Fibroblast of villous mesenchyme (primary cell): Measurements from ENCODE around the gene ACOX2. TPM values are rescaled to one million over a fixed set of nuclear protein-coding genes. Genes with fewer than 3 reads are reported as not detected.
A peak's percentile ranks its signal among the peaks of the same experiment; 100 is the strongest.

Source experiments
- DNase-seq: peaks from one replicate; pipeline ENCODE4 v3.0.0-alpha.2; 2010; ENCODE audit warnings: low read depth
- H3K4me3 ChIP-seq: 2 replicates; pipeline ENCODE4 v1.5.1; 2011; ENCODE audit warnings: low read depth, mild to moderate bottlenecking, low read length
- total RNA-seq: library from RNA; depleted of rRNA; stranded (reverse); fragments of >200 nt; gene quantifications from 2 replicates; pipeline ENCODE4 v1.2.3, GENCODE V29; 2012
- TF ChIP-seq, protein P1 (sequence below): IDR thresholded peaks from 2 replicates; pipeline ENCODE4 v1.5.1; 2012; ENCODE audit warnings: low read depth, mild to moderate bottlenecking, low read length; ENCODE audit not compliant: insufficient read depth

ACOX2 gene
- total RNA-seq, 1 donor, result 12.1 TPM

- DNase-seq, result no peak
- no peak overlapping the region for H3K4me3 ChIP-seq
- TF ChIP-seq, protein P1, sequence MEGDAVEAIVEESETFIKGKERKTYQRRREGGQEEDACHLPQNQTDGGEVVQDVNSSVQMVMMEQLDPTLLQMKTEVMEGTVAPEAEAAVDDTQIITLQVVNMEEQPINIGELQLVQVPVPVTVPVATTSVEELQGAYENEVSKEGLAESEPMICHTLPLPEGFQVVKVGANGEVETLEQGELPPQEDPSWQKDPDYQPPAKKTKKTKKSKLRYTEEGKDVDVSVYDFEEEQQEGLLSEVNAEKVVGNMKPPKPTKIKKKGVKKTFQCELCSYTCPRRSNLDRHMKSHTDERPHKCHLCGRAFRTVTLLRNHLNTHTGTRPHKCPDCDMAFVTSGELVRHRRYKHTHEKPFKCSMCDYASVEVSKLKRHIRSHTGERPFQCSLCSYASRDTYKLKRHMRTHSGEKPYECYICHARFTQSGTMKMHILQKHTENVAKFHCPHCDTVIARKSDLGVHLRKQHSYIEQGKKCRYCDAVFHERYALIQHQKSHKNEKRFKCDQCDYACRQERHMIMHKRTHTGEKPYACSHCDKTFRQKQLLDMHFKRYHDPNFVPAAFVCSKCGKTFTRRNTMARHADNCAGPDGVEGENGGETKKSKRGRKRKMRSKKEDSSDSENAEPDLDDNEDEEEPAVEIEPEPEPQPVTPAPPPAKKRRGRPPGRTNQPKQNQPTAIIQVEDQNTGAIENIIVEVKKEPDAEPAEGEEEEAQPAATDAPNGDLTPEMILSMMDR, result no peak
These were observed 25.5 kb upstream of the ACOX2 start for GRCh38 chr3:58562498-58562897.

- DNase-seq, result peak; percentile 86
- TF ChIP-seq, protein P1, result peak; percentile 57
- H3K4me3 ChIP-seq, result no peak overlapping the region
These were observed 23.9 kb upstream of the ACOX2 start for GRCh38 chr3:58560771-58561311.

- TF ChIP-seq, protein P1, result no peak
- no peak for DNase-seq
- H3K4me3 ChIP-seq, result no peak overlapping the region
These were observed 22.6 kb upstream of the ACOX2 start for GRCh38 chr3:58559586-58559985.

DNA sequence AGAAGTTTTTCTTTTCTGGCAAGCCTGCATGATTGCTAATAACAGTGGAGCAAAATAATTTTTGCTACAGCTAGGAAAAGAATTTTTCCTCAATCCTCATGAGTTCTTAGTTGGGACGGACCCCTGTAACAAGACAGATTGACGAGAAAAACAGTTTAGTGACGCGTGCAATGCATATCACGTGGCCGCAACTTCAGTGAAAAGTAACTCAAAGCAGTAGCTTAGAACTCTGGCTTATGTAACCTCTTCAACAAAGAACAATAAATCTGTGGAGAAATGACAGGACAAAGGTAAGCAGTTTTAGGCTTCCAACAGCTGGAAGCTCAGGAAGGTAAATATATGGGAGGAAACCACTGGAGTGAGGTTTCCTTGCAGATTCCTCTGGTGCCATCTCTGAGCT lies 20.5 kb upstream of the ACOX2 start:
- H3K4me3 ChIP-seq, result no peak overlapping the region
- TF ChIP-seq, protein P1, result no peak
- DNase-seq, result no peak

- no peak for DNase-seq
These were observed 19.8 kb upstream of the ACOX2 start for GRCh38 chr3:58556761-58557221.

DNA sequence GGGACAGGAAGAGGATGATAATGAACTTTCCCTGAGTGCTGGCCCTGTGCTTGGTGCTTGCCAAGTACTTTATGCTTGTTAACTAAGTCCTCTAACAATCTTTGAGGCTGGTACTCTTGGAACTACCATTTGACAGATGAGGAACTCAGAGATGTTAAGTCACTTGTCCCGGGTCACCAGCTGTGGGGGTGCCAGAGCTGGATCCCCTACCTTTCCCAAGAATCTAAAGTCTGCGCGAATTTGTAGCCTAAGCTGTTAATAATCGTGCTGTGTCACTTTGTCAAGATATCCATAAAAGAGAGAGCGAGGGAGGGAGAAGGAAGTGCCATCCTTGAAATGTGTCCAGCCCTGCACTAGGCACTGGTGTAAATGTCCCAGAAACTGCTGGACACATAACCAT lies 19.0 kb upstream of the ACOX2 start:
- DNase-seq, result no peak
- H3K4me3 ChIP-seq, result no peak overlapping the region
- TF ChIP-seq, protein P1, result no peak

More at GRCh38 chr3:58556761-58557221, 19.8 kb upstream of the ACOX2 start:
- TF ChIP-seq, protein P1, result no peak
- no peak overlapping the region for H3K4me3 ChIP-seq

GRCh38 chr3:58555203-58555602 lies 18.2 kb upstream of the ACOX2 start:
- TF ChIP-seq, protein P1, result no peak
- H3K4me3 ChIP-seq, result no peak overlapping the region
- DNase-seq, result no peak
